Thoracic aorta (tissue), 2 donors: ENCODE measurements around the gene CHDH. TPM values are rescaled to one million over a fixed set of nuclear protein-coding genes. Genes with fewer than 3 reads are reported as not detected.

Experiments
- ATAC-seq: fragments of 150-250 bp; one replicate; pipeline ENCODE4 v1.8.0; 2017; ENCODE audit warnings: low read depth; ENCODE audit not compliant: insufficient number of reproducible peaks, low FRiP score
- DNase-seq: peaks from one replicate; pipeline ENCODE4 v3.0.0-alpha.2; 2020; ENCODE audit warnings: low spot score
- H3K27ac ChIP-seq, 2 donors: fragments of 200-600 bp; sonication (generic); 1 replicate in 1 of 2; 2 replicates in 1 of 2; pipeline ENCODE4 v1.5.1; 2016; ENCODE audit warnings: mild to moderate bottlenecking in 2 of 2, moderate library complexity in 2 of 2
- H3K27me3 ChIP-seq: fragments of 200-600 bp; sonication (generic); replicated peaks from 2 replicates; pipeline ENCODE4 v1.6.0; 2016; ENCODE audit warnings: mild to moderate bottlenecking; ENCODE audit not compliant: insufficient read depth
- H3K36me3 ChIP-seq: fragments of 200-600 bp; sonication (generic); one replicate; pipeline ENCODE4 v1.5.1; 2016
- H3K4me1 ChIP-seq, 2 donors: fragments of 200-600 bp; sonication (generic); 1 replicate in 1 of 2; 2 replicates in 1 of 2; pipeline versions ENCODE4 v1.5.1 to v1.6.0; 2016; ENCODE audit warnings: low read depth in 2 of 2, mild to moderate bottlenecking in 1 of 2; ENCODE audit not compliant: control insufficient read depth in 1 of 2
- H3K4me3 ChIP-seq: fragments of 200-600 bp; sonication (generic); 2 replicates; pipeline ENCODE4 v1.5.1; 2016; ENCODE audit warnings: mild to moderate bottlenecking
- H3K9me3 ChIP-seq: fragments of 200-600 bp; sonication (generic); 2 replicates; pipeline ENCODE4 v1.5.1; 2016
- total RNA-seq, 2 donors: library from RNA; depleted of rRNA; stranded (reverse); fragments of >200 nt; gene quantifications; one replicate each; pipeline versions ENCODE4 v1.1.0 to v1.2.3, GENCODE V29; 2016
- TF ChIP-seq, protein P1 (sequence below): fragments of 200-600 bp; sonication (generic); IDR thresholded peaks from one replicate; pipeline ENCODE4 v1.5.1; 2019; ENCODE audit warnings: antibody characterized with exemption

Gene CHDH
- total RNA-seq, 2 donors from 2014 or later: 0.68 to 8.4 TPM

DNA sequence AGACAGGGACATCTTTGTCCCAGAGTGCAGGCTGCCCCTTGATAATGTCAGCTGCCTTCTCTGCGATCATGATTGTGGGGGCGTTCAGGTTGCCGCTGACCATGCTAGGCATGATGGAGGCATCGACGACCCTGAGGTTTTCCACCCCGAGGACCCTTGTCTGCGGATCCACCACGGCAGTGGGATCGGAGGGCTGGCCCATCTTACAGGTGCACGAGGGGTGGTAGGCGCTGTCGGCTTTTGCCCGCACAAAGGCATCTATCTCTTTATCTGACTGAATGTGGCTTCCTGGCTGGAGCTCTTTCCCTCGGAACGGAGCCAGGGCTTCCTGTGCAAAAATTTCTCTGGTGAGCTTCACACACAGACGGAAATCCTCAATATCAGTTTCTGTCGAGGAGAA lies 28.4 kb downstream of the CHDH start:
- no peaks in the 10 kb centered on the region for H3K36me3 ChIP-seq
- H3K4me3 ChIP-seq: no peak overlapping the region
- ATAC-seq (no peak), DNase-seq (no peak)
- no peaks in the 10 kb centered on the region for H3K4me1 ChIP-seq
- H3K9me3 ChIP-seq: no peaks in the 10 kb centered on the region
- no peaks in the 10 kb centered on the region for H3K27me3 ChIP-seq
- TF ChIP-seq, protein P1, sequence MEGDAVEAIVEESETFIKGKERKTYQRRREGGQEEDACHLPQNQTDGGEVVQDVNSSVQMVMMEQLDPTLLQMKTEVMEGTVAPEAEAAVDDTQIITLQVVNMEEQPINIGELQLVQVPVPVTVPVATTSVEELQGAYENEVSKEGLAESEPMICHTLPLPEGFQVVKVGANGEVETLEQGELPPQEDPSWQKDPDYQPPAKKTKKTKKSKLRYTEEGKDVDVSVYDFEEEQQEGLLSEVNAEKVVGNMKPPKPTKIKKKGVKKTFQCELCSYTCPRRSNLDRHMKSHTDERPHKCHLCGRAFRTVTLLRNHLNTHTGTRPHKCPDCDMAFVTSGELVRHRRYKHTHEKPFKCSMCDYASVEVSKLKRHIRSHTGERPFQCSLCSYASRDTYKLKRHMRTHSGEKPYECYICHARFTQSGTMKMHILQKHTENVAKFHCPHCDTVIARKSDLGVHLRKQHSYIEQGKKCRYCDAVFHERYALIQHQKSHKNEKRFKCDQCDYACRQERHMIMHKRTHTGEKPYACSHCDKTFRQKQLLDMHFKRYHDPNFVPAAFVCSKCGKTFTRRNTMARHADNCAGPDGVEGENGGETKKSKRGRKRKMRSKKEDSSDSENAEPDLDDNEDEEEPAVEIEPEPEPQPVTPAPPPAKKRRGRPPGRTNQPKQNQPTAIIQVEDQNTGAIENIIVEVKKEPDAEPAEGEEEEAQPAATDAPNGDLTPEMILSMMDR: no peak
- H3K27ac ChIP-seq: no peak overlapping the region

DNA sequence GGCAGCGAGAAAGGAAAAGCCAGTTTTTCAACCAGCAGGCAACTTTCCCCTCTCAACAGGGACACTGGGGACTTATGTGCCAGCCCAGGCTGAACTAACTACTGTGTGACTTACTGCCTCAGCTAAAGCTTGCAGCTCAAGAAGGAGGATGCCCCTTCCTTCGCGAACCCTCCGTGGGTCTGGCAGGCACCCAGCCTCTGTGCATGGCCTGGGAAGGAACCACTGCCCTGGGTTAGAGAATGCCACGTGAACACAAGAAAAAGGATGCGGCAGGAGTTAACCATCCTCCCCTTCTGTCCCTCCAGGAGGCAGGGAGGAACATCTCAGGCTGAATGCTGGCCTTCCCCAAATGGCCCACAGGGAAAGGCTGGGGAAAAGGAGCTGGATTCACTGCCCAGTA lies 29.0 kb downstream of the CHDH start:
- no peaks in the 10 kb centered on the region for H3K27me3 ChIP-seq
- no peaks in the 10 kb centered on the region for H3K4me1 ChIP-seq
- ATAC-seq (no peak), DNase-seq (no peak)
- no peak overlapping the region for H3K27ac ChIP-seq
- no peaks in the 10 kb centered on the region for H3K36me3 ChIP-seq
- no peaks in the 10 kb centered on the region for H3K9me3 ChIP-seq
- no peak overlapping the region for H3K4me3 ChIP-seq
- TF ChIP-seq, protein P1: no peak

DNA sequence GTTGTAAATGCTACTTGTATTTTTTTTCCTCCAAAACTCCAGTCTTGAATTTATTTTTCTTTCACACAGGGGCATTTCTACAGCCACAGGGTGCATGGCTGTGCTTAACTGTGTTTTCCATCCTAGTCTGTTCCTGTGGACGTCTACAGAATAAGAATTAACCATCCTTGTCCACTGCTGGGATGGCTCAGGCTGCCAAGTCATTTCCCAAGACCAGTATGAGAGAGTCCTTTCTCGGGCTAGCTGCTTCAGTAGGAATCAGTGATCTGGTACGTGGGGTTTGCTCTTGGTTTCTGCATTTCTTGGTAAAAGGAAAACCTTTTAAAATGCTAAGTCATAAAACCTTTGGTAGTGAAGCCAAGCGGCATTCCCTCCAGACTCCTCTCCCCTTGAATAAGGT lies 29.8 kb downstream of the CHDH start:
- TF ChIP-seq, protein P1: no peak
- Histone ChIP-seq H3K27ac (no peak overlapping the region), H3K36me3 (no peaks in the 10 kb centered on the region), H3K27me3 (no peaks in the 10 kb centered on the region), H3K4me3 (no peak overlapping the region), H3K4me1 (no peaks in the 10 kb centered on the region), H3K9me3 (no peaks in the 10 kb centered on the region)
- ATAC-seq: no peak
- DNase-seq: no peak

DNA sequence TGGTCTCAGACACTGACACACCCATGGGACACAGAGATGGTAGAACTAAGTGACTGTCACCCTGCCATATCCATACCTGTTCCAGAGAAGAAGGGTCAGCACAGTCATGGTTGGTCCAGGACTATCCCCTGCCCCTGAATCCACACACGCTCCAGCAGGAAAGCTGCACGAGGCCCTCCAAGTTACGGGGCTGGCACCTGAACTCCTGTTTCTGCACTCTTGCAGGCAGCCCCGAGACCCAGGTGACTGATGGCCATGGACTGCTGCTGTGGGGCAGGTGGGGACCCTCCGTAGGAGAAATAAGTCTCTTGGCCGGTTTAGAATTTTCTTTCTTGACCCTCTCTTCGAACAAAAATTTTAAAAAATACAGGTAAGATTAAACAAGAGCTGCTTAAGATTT lies 30.6 kb downstream of the CHDH start:
- DNase-seq (no peak), ATAC-seq (no peak)
- H3K4me3 ChIP-seq: no peak overlapping the region
- TF ChIP-seq, protein P1: no peak
- H3K4me1 ChIP-seq: no peaks in the 10 kb centered on the region
- no peaks in the 10 kb centered on the region for H3K36me3 ChIP-seq
- no peaks in the 10 kb centered on the region for H3K9me3 ChIP-seq
- no peak overlapping the region for H3K27ac ChIP-seq
- H3K27me3 ChIP-seq: no peaks in the 10 kb centered on the region

DNA sequence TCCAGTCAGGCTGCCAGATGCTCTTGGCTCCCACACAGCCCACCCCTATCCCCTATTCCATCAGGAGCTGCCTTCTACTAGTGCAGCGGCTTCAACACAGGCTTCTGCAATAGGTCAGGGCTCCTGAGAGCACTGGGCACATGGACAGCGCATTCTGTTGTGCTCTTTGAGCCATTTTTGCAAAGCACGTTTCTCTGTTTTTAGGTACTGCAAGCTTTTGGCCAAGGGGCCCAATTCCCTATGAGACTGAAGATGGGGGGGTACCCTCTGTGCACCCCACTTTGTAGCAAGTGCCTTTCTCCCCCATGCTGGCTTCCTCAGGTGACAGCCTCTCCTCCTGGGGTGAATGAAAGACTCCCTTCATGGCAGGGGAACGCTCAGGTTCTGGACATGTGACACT lies 31.2 kb downstream of the CHDH start:
- H3K4me1 ChIP-seq: no peaks in the 10 kb centered on the region
- DNase-seq (no peak), ATAC-seq (no peak)
- H3K9me3 ChIP-seq: no peaks in the 10 kb centered on the region
- H3K4me3 ChIP-seq: no peak overlapping the region
- no peaks in the 10 kb centered on the region for H3K27me3 ChIP-seq
- TF ChIP-seq, protein P1: no peak
- no peak overlapping the region for H3K27ac ChIP-seq
- H3K36me3 ChIP-seq: no peaks in the 10 kb centered on the region
